HCT116 (cell line): Measurements from ENCODE around the gene NFKB1. TPM values are rescaled to one million over a fixed set of nuclear protein-coding genes. Genes with fewer than 3 reads are reported as not detected.

Experiments
- ATAC-seq: fragments of 200-7000 bp; cut with Tn5 transposase; 2 replicates; pipeline ENCODE4 v1.9.1; 2020; ENCODE audit warnings: mild to moderate bottlenecking, moderate library complexity
- BruUV-seq: library from RNA; stranded (reverse); fragments of 400-500 nt; replicated peaks from 2 replicates; lab custom pipeline; 2021; lab: Mats Ljungman, UMichigan
- CTCF ChIA-PET: fragments of 300-600 bp; sonication (Branson Sonifier 250); formaldehyde crosslinking; loops from one replicate; lab custom pipeline; 2021; ENCODE audit warnings: antibody characterized with exemption; lab: Charles Lee
- POLR2A ChIA-PET: fragments of 300-600, 350-600 bp; sonication (Branson Sonifier 250); formaldehyde crosslinking; loops from one replicate; lab custom pipeline; 2021; ENCODE audit warnings: antibody characterized with exemption; lab: Charles Lee
- RAD21 ChIA-PET, 2 experiments: fragments of 300-600 bp; sonication (Branson Sonifier 250); formaldehyde crosslinking; loops; one replicate each; lab custom pipeline; 2023; ENCODE audit warnings: low total read pairs in 2 of 2; ENCODE audit not compliant: uncharacterized antibody in 2 of 2, unreplicated experiment in 2 of 2, low non-redundant PET in 1 of 2; lab: Charles Lee
- DNase-seq: peaks from one replicate; pipeline ENCODE4 v3.0.0-alpha.2; 2010; ENCODE audit warnings: low read depth, low spot score
- H2AFZ ChIP-seq: fragments of 200-600 bp; shearing (Covaris generic), sonication (generic); 2 replicates; pipeline ENCODE4 v1.6.1; 2017; ENCODE audit warnings: low read depth, mixed run types, mixed read lengths, antibody characterized with exemption, low read length; ENCODE audit not compliant: poor library complexity, severe bottlenecking
- H3K27ac ChIP-seq: 2 replicates; pipeline ENCODE4 v1.5.1; 2012; ENCODE audit warnings: low read depth, low read length
- H3K27me3 ChIP-seq: fragments of 200-600 bp; sonication (generic); 2 replicates; pipeline ENCODE4 v1.6.1; 2016; ENCODE audit warnings: mixed run types, low read length, mixed read lengths; ENCODE audit not compliant: insufficient read depth
- H3K36me3 ChIP-seq, 2 experiments: fragments of 200-500 bp in 1 of 2; fragments of 200-600 bp in 1 of 2; sonication (Bioruptor generic) in 1 of 2; sonication (generic) in 1 of 2; 2 replicates each; pipeline versions ENCODE4 v1.5.1 to v1.6.1; 2014 to 2016; ENCODE audit warnings: low read length in 2 of 2, inconsistent platforms in 1 of 2, mixed read lengths in 1 of 2, mixed run types in 1 of 2; ENCODE audit not compliant: insufficient read depth in 2 of 2, control insufficient read depth in 1 of 2
- H3K4me1 ChIP-seq, 2 experiments: fragments of 200-600 bp in 1 of 2; sonication (generic) in 1 of 2; 2 replicates each; pipeline versions ENCODE4 v1.5.1 to v1.6.1; 2012 to 2017; ENCODE audit warnings: low read length in 2 of 2, inconsistent platforms in 1 of 2, mild to moderate bottlenecking in 1 of 2, mixed read lengths in 1 of 2, mixed run types in 1 of 2, moderate library complexity in 1 of 2; ENCODE audit not compliant: insufficient read depth in 2 of 2, control insufficient read depth in 1 of 2
- H3K4me2 ChIP-seq: fragments of 200-600 bp; sonication (generic); 2 replicates; pipeline ENCODE4 v1.6.1; 2017; ENCODE audit warnings: mixed run types, low read length, mixed read lengths
- H3K4me3 ChIP-seq, 2 experiments: fragments of 200-600 bp in 1 of 2; sonication (generic) in 1 of 2; replicated peaks in 1 of 2; 2 replicates each; pipeline ENCODE4 v1.5.1; 2011 to 2016; ENCODE audit warnings: low read length in 2 of 2, control low read depth in 1 of 2, low read depth in 1 of 2, mild to moderate bottlenecking in 1 of 2, mixed read lengths in 1 of 2, mixed run types in 1 of 2
- H3K79me2 ChIP-seq: fragments of 200-600 bp; sonication (generic); 2 replicates; pipeline ENCODE4 v1.6.1; 2017; ENCODE audit warnings: mild to moderate bottlenecking, mixed run types, low read length, moderate library complexity, mixed read lengths; ENCODE audit not compliant: insufficient read depth
- H3K9ac ChIP-seq: fragments of 200-600 bp; sonication (generic); 2 replicates; pipeline ENCODE4 v1.6.1; 2016; ENCODE audit warnings: low read length, mixed read lengths
- H3K9me2 ChIP-seq: fragments of 200-600 bp; sonication (generic), shearing (Covaris generic); 2 replicates; pipeline ENCODE4 v1.6.1; 2017; ENCODE audit warnings: mixed run types, mild to moderate bottlenecking, moderate library complexity; ENCODE audit not compliant: insufficient read depth
- H3K9me3 ChIP-seq, 2 experiments: fragments of 200-500 bp in 1 of 2; fragments of 200-600 bp in 1 of 2; sonication (Bioruptor generic) in 1 of 2; sonication (generic) in 1 of 2; 2 replicates each; pipeline ENCODE4 v1.6.1; 2014 to 2017; ENCODE audit warnings: low read length in 2 of 2, mixed read lengths in 2 of 2, inconsistent platforms in 1 of 2, low read depth in 1 of 2, mild to moderate bottlenecking in 1 of 2, mixed run types in 1 of 2, moderate library complexity in 1 of 2; ENCODE audit not compliant: control insufficient read depth in 1 of 2, insufficient read depth in 1 of 2
- H4K20me1 ChIP-seq: fragments of 200-600 bp; sonication (generic), shearing (Covaris generic); 2 replicates; pipeline ENCODE4 v1.6.1; 2017; ENCODE audit warnings: mixed run types, mild to moderate bottlenecking, moderate library complexity; ENCODE audit not compliant: insufficient read depth
- CEBPB ChIP-seq: IDR thresholded peaks from 2 replicates; pipeline ENCODE4 v1.6.1; 2012; ENCODE audit warnings: low read depth
- ELF1 ChIP-seq: IDR thresholded peaks from 2 replicates; pipeline ENCODE4 v1.6.1; 2012; ENCODE audit warnings: low read depth, borderline replicate concordance
- EZH2 ChIP-seq: fragments of 200-600 bp; sonication (generic); IDR thresholded peaks from 2 replicates; pipeline ENCODE4 v1.6.1; 2017; ENCODE audit warnings: antibody characterized with exemption, mixed run types
- EZH2phosphoT487 ChIP-seq: fragments of 200-600 bp; IDR thresholded peaks from 2 replicates; pipeline ENCODE4 v1.6.1; 2018; ENCODE audit warnings: antibody characterized with exemption, borderline replicate concordance
- POLR2A ChIP-seq: IDR thresholded peaks from 2 replicates; pipeline ENCODE4 v1.7.0; 2011; ENCODE audit warnings: borderline replicate concordance; ENCODE audit not compliant: insufficient read depth, insufficient read length; ENCODE audit errors: extremely low read depth
- RAD21 ChIP-seq: IDR thresholded peaks from 2 replicates; pipeline ENCODE4 v1.6.1; 2012; ENCODE audit warnings: low read depth, mild to moderate bottlenecking
- SIN3A ChIP-seq: IDR thresholded peaks from 2 replicates; pipeline ENCODE4 v1.6.1; 2012; ENCODE audit warnings: low read depth
- SP1 ChIP-seq: IDR thresholded peaks from 2 replicates; pipeline ENCODE4 v1.6.1; 2012; ENCODE audit warnings: low read depth
- SRF ChIP-seq: IDR thresholded peaks from 2 replicates; pipeline ENCODE4 v1.6.1; 2012; ENCODE audit warnings: low read depth
- TCF7L2 ChIP-seq: IDR thresholded peaks from 2 replicates; pipeline ENCODE4 v1.7.0; 2011; ENCODE audit warnings: borderline replicate concordance, inconsistent platforms; ENCODE audit not compliant: insufficient read depth, insufficient read length; ENCODE audit errors: extremely low read depth
- ZNF274 ChIP-seq: fragments of 200-500 bp; sonication (Bioruptor generic); IDR thresholded peaks from 2 replicates; pipeline ENCODE4 v1.6.1; 2014; ENCODE audit warnings: mild to moderate bottlenecking, low read depth, low read length, inconsistent platforms
- intact Hi-C: fragments of 100-400 bp; cut with micrococcal nuclease; formaldehyde crosslinking; loops from 2 replicates; pipeline ENCODE4 v1.10.0; 2022
- total RNA-seq: library from RNA; stranded (reverse); gene quantifications from one replicate; pipeline ENCODE4 v1.2.1, GENCODE V29; 2021; ENCODE audit not compliant: unreplicated experiment
- TF ChIP-seq, protein P1 (sequence below): IDR thresholded peaks from 2 replicates; pipeline ENCODE4 v1.6.1; 2012
- TF ChIP-seq, protein P2 (sequence below): IDR thresholded peaks from 2 replicates; pipeline ENCODE4 v1.6.1; 2012; ENCODE audit warnings: low read depth
- TF ChIP-seq, protein P3 (sequence below): IDR thresholded peaks from 2 replicates; pipeline ENCODE4 v1.6.1; 2012
- TF ChIP-seq, protein P4 (sequence below), 3 experiments: fragments of 200-600 bp in 1 of 3; sonication (generic) in 1 of 3; IDR thresholded peaks in 2 of 3; conservative IDR thresholded peaks in 1 of 3; 2 replicates each; pipeline ENCODE4 v1.5.1; 2012 to 2017; ENCODE audit warnings: low read depth in 2 of 3, low read length in 2 of 3, antibody characterized with exemption in 1 of 3, borderline replicate concordance in 1 of 3, control low read depth in 1 of 3, mild to moderate bottlenecking in 1 of 3, mixed read lengths in 1 of 3, mixed run types in 1 of 3, moderate library complexity in 1 of 3; ENCODE audit not compliant: insufficient read depth in 1 of 3

Gene NFKB1
- total RNA-seq, 1 experiment from 2014 or later, result 29.4 TPM

DNA sequence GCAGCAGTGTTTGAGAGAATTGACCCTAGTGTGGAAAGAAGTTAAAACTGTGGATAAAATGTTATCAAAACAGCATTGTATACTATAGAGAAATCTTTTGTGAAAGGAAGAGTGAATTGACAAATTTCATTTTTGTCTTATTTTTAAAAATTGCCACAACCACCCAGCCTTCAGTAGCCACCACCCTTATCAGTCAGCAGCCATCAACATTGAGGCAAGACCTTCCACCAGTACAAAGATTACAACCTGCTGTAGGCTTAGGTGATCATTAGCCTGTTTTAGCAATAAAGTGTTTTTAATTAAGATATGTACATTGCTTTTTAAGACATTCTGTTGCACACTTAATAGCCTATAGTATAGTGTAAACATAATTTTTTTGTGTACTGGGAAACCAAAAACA is 91.1 kb downstream of the NFKB1 start (continued):
- TF ChIP-seq POLR2A (no peak), EZH2 (no peak)
- TF ChIP-seq, all 23 proteins: peak for 0

DNA sequence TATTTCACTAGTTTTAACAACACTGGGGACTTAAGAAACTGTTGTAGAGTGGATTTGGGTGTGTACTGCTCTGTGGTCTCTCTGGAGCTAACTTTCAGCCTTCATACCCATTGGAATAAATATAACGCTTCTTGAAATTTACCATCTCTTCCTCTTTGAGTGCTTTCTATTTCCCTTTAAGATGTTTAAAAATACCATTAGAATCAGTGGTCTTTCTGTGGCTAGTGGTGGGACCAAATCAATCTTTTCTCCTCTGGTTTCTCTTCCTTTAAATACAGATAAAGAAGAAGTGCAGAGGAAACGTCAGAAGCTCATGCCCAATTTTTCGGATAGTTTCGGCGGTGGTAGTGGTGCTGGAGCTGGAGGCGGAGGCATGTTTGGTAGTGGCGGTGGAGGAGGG is 92.0 kb downstream of the NFKB1 start:
- no peak overlapping the region for H3K4me3 ChIP-seq
- TF ChIP-seq RAD21 (no peak), SRF (no peak), CEBPB (no peak), ELF1 (no peak), SIN3A (no peak), TCF7L2 (no peak), SP1 (no peak), ZNF274 (no peak), EZH2phosphoT487 (no peak)
- TF ChIP-seq, protein P1, sequence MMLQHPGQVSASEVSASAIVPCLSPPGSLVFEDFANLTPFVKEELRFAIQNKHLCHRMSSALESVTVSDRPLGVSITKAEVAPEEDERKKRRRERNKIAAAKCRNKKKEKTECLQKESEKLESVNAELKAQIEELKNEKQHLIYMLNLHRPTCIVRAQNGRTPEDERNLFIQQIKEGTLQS, result no peak
- TF ChIP-seq, protein P2, sequence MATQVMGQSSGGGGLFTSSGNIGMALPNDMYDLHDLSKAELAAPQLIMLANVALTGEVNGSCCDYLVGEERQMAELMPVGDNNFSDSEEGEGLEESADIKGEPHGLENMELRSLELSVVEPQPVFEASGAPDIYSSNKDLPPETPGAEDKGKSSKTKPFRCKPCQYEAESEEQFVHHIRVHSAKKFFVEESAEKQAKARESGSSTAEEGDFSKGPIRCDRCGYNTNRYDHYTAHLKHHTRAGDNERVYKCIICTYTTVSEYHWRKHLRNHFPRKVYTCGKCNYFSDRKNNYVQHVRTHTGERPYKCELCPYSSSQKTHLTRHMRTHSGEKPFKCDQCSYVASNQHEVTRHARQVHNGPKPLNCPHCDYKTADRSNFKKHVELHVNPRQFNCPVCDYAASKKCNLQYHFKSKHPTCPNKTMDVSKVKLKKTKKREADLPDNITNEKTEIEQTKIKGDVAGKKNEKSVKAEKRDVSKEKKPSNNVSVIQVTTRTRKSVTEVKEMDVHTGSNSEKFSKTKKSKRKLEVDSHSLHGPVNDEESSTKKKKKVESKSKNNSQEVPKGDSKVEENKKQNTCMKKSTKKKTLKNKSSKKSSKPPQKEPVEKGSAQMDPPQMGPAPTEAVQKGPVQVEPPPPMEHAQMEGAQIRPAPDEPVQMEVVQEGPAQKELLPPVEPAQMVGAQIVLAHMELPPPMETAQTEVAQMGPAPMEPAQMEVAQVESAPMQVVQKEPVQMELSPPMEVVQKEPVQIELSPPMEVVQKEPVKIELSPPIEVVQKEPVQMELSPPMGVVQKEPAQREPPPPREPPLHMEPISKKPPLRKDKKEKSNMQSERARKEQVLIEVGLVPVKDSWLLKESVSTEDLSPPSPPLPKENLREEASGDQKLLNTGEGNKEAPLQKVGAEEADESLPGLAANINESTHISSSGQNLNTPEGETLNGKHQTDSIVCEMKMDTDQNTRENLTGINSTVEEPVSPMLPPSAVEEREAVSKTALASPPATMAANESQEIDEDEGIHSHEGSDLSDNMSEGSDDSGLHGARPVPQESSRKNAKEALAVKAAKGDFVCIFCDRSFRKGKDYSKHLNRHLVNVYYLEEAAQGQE, result no peak
- TF ChIP-seq, protein P3, sequence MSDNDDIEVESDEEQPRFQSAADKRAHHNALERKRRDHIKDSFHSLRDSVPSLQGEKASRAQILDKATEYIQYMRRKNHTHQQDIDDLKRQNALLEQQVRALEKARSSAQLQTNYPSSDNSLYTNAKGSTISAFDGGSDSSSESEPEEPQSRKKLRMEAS, result no peak
- TF ChIP-seq, protein P4, sequence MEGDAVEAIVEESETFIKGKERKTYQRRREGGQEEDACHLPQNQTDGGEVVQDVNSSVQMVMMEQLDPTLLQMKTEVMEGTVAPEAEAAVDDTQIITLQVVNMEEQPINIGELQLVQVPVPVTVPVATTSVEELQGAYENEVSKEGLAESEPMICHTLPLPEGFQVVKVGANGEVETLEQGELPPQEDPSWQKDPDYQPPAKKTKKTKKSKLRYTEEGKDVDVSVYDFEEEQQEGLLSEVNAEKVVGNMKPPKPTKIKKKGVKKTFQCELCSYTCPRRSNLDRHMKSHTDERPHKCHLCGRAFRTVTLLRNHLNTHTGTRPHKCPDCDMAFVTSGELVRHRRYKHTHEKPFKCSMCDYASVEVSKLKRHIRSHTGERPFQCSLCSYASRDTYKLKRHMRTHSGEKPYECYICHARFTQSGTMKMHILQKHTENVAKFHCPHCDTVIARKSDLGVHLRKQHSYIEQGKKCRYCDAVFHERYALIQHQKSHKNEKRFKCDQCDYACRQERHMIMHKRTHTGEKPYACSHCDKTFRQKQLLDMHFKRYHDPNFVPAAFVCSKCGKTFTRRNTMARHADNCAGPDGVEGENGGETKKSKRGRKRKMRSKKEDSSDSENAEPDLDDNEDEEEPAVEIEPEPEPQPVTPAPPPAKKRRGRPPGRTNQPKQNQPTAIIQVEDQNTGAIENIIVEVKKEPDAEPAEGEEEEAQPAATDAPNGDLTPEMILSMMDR (IDR thresholded peaks at IDR 0.05 in 2 of 3, conservative IDR thresholded peaks at IDR 0.05 in 1 of 3; ENCODE audit: borderline replicate concordance in 1 of 3, insufficient read depth in 1 of 3, low read depth in 2 of 3, low read length in 2 of 3), result no peak
- H3K4me2 ChIP-seq, result no peak overlapping the region
- intact Hi-C loops, result no loop called here
- H3K9me3 ChIP-seq, result no peaks in the 10 kb centered on the region; a peak in 1 of 4 replicates
- H2AFZ ChIP-seq, result no peak overlapping the region
- no peaks in the 10 kb centered on the region for H3K4me1 ChIP-seq
- RAD21 ChIA-PET, result no interaction called here
- POLR2A ChIA-PET, result no interaction called here
- H3K27ac ChIP-seq, result no peak overlapping the region
- 0 out of 2 replicates have a peak, but pooled peaks cover 2% of the 10 kb centered on the region for H4K20me1 ChIP-seq
- DNase-seq (no peak), ATAC-seq (no peak)
- BruUV-seq, result no TSS peak
- H3K79me2 ChIP-seq, result no peaks in the 10 kb centered on the region
- CTCF ChIA-PET, result no interaction called here
- H3K9ac ChIP-seq, result no peak overlapping the region
- H3K9me2 ChIP-seq, result no peaks in the 10 kb centered on the region
- no peaks in the 10 kb centered on the region for H3K27me3 ChIP-seq
- H3K36me3 ChIP-seq, result peaks cover 2 to 12% of the 10 kb centered on the region in 2 experiments; a peak in 3 of 4 replicates
